HCT116 (cell line): Measurements from ENCODE around the gene ARGLU1. TPM values are rescaled to one million over a fixed set of nuclear protein-coding genes. Genes with fewer than 3 reads are reported as not detected.

Experiments
- ATAC-seq: fragments of 200-7000 bp; cut with Tn5 transposase; 2 replicates; pipeline ENCODE4 v1.9.1; 2020; ENCODE audit warnings: mild to moderate bottlenecking, moderate library complexity
- BruUV-seq: library from RNA; stranded (reverse); fragments of 400-500 nt; replicated peaks from 2 replicates; lab custom pipeline; 2021; lab: Mats Ljungman, UMichigan
- CTCF ChIA-PET: fragments of 300-600 bp; sonication (Branson Sonifier 250); formaldehyde crosslinking; loops from one replicate; lab custom pipeline; 2021; ENCODE audit warnings: antibody characterized with exemption; lab: Charles Lee
- POLR2A ChIA-PET: fragments of 300-600, 350-600 bp; sonication (Branson Sonifier 250); formaldehyde crosslinking; loops from one replicate; lab custom pipeline; 2021; ENCODE audit warnings: antibody characterized with exemption; lab: Charles Lee
- RAD21 ChIA-PET, 2 experiments: fragments of 300-600 bp; sonication (Branson Sonifier 250); formaldehyde crosslinking; loops; one replicate each; lab custom pipeline; 2023; ENCODE audit warnings: low total read pairs in 2 of 2; ENCODE audit not compliant: uncharacterized antibody in 2 of 2, unreplicated experiment in 2 of 2, low non-redundant PET in 1 of 2; lab: Charles Lee
- DNase-seq: peaks from one replicate; pipeline ENCODE4 v3.0.0-alpha.2; 2010; ENCODE audit warnings: low read depth, low spot score
- H2AFZ ChIP-seq: fragments of 200-600 bp; shearing (Covaris generic), sonication (generic); 2 replicates; pipeline ENCODE4 v1.6.1; 2017; ENCODE audit warnings: low read depth, mixed run types, mixed read lengths, antibody characterized with exemption, low read length; ENCODE audit not compliant: poor library complexity, severe bottlenecking
- H3K27ac ChIP-seq: 2 replicates; pipeline ENCODE4 v1.5.1; 2012; ENCODE audit warnings: low read depth, low read length
- H3K27me3 ChIP-seq: fragments of 200-600 bp; sonication (generic); 2 replicates; pipeline ENCODE4 v1.6.1; 2016; ENCODE audit warnings: mixed run types, low read length, mixed read lengths; ENCODE audit not compliant: insufficient read depth
- H3K36me3 ChIP-seq, 2 experiments: fragments of 200-500 bp in 1 of 2; fragments of 200-600 bp in 1 of 2; sonication (Bioruptor generic) in 1 of 2; sonication (generic) in 1 of 2; 2 replicates each; pipeline versions ENCODE4 v1.5.1 to v1.6.1; 2014 to 2016; ENCODE audit warnings: low read length in 2 of 2, inconsistent platforms in 1 of 2, mixed read lengths in 1 of 2, mixed run types in 1 of 2; ENCODE audit not compliant: insufficient read depth in 2 of 2, control insufficient read depth in 1 of 2
- H3K4me1 ChIP-seq, 2 experiments: fragments of 200-600 bp in 1 of 2; sonication (generic) in 1 of 2; 2 replicates each; pipeline versions ENCODE4 v1.5.1 to v1.6.1; 2012 to 2017; ENCODE audit warnings: low read length in 2 of 2, inconsistent platforms in 1 of 2, mild to moderate bottlenecking in 1 of 2, mixed read lengths in 1 of 2, mixed run types in 1 of 2, moderate library complexity in 1 of 2; ENCODE audit not compliant: insufficient read depth in 2 of 2, control insufficient read depth in 1 of 2
- H3K4me2 ChIP-seq: fragments of 200-600 bp; sonication (generic); 2 replicates; pipeline ENCODE4 v1.6.1; 2017; ENCODE audit warnings: mixed run types, low read length, mixed read lengths
- H3K4me3 ChIP-seq, 2 experiments: fragments of 200-600 bp in 1 of 2; sonication (generic) in 1 of 2; replicated peaks in 1 of 2; 2 replicates each; pipeline ENCODE4 v1.5.1; 2011 to 2016; ENCODE audit warnings: low read length in 2 of 2, control low read depth in 1 of 2, low read depth in 1 of 2, mild to moderate bottlenecking in 1 of 2, mixed read lengths in 1 of 2, mixed run types in 1 of 2
- H3K79me2 ChIP-seq: fragments of 200-600 bp; sonication (generic); 2 replicates; pipeline ENCODE4 v1.6.1; 2017; ENCODE audit warnings: mild to moderate bottlenecking, mixed run types, low read length, moderate library complexity, mixed read lengths; ENCODE audit not compliant: insufficient read depth
- H3K9ac ChIP-seq: fragments of 200-600 bp; sonication (generic); 2 replicates; pipeline ENCODE4 v1.6.1; 2016; ENCODE audit warnings: low read length, mixed read lengths
- H3K9me2 ChIP-seq: fragments of 200-600 bp; sonication (generic), shearing (Covaris generic); 2 replicates; pipeline ENCODE4 v1.6.1; 2017; ENCODE audit warnings: mixed run types, mild to moderate bottlenecking, moderate library complexity; ENCODE audit not compliant: insufficient read depth
- H3K9me3 ChIP-seq, 2 experiments: fragments of 200-500 bp in 1 of 2; fragments of 200-600 bp in 1 of 2; sonication (Bioruptor generic) in 1 of 2; sonication (generic) in 1 of 2; 2 replicates each; pipeline ENCODE4 v1.6.1; 2014 to 2017; ENCODE audit warnings: low read length in 2 of 2, mixed read lengths in 2 of 2, inconsistent platforms in 1 of 2, low read depth in 1 of 2, mild to moderate bottlenecking in 1 of 2, mixed run types in 1 of 2, moderate library complexity in 1 of 2; ENCODE audit not compliant: control insufficient read depth in 1 of 2, insufficient read depth in 1 of 2
- H4K20me1 ChIP-seq: fragments of 200-600 bp; sonication (generic), shearing (Covaris generic); 2 replicates; pipeline ENCODE4 v1.6.1; 2017; ENCODE audit warnings: mixed run types, mild to moderate bottlenecking, moderate library complexity; ENCODE audit not compliant: insufficient read depth
- CBX3 ChIP-seq: IDR thresholded peaks from 2 replicates; pipeline ENCODE4 v1.6.1; 2012; ENCODE audit warnings: low read depth
- EGR1 ChIP-seq: IDR thresholded peaks from 2 replicates; pipeline ENCODE4 v1.6.1; 2012; ENCODE audit warnings: low read depth
- EZH2 ChIP-seq: fragments of 200-600 bp; sonication (generic); IDR thresholded peaks from 2 replicates; pipeline ENCODE4 v1.6.1; 2017; ENCODE audit warnings: antibody characterized with exemption, mixed run types
- EZH2phosphoT487 ChIP-seq: fragments of 200-600 bp; IDR thresholded peaks from 2 replicates; pipeline ENCODE4 v1.6.1; 2018; ENCODE audit warnings: antibody characterized with exemption, borderline replicate concordance
- FOSL1 ChIP-seq: IDR thresholded peaks from 2 replicates; pipeline ENCODE4 v1.6.1; 2012; ENCODE audit warnings: low read depth
- POLR2AphosphoS5 ChIP-seq: IDR thresholded peaks from 2 replicates; pipeline ENCODE4 v1.6.1; 2011; ENCODE audit warnings: mild to moderate bottlenecking, low read depth, low read length, moderate library complexity
- RAD21 ChIP-seq: IDR thresholded peaks from 2 replicates; pipeline ENCODE4 v1.6.1; 2012; ENCODE audit warnings: low read depth, mild to moderate bottlenecking
- SIN3A ChIP-seq: IDR thresholded peaks from 2 replicates; pipeline ENCODE4 v1.6.1; 2012; ENCODE audit warnings: low read depth
- SRF ChIP-seq: IDR thresholded peaks from 2 replicates; pipeline ENCODE4 v1.6.1; 2012; ENCODE audit warnings: low read depth
- TCF7L2 ChIP-seq: IDR thresholded peaks from 2 replicates; pipeline ENCODE4 v1.7.0; 2011; ENCODE audit warnings: borderline replicate concordance, inconsistent platforms; ENCODE audit not compliant: insufficient read depth, insufficient read length; ENCODE audit errors: extremely low read depth
- YY1 ChIP-seq: IDR thresholded peaks from 2 replicates; pipeline ENCODE4 v1.6.1; 2011; ENCODE audit warnings: low read length, low read depth, moderate library complexity, mild to moderate bottlenecking; ENCODE audit not compliant: insufficient replicate concordance; ENCODE audit errors: extremely low read depth
- ZBTB33 ChIP-seq: IDR thresholded peaks from 2 replicates; pipeline ENCODE4 v1.6.1; 2011; ENCODE audit warnings: mild to moderate bottlenecking, low read length, moderate library complexity; ENCODE audit not compliant: insufficient replicate concordance; ENCODE audit errors: extremely low read depth
- ZFX ChIP-seq: fragments of 450-650 bp; IDR thresholded peaks from 2 replicates; pipeline ENCODE4 v1.6.1; 2017
- ZNF274 ChIP-seq: fragments of 200-500 bp; sonication (Bioruptor generic); IDR thresholded peaks from 2 replicates; pipeline ENCODE4 v1.6.1; 2014; ENCODE audit warnings: mild to moderate bottlenecking, low read depth, low read length, inconsistent platforms
- intact Hi-C: fragments of 100-400 bp; cut with micrococcal nuclease; formaldehyde crosslinking; loops from 2 replicates; pipeline ENCODE4 v1.10.0; 2022
- total RNA-seq: library from RNA; stranded (reverse); gene quantifications from one replicate; pipeline ENCODE4 v1.2.1, GENCODE V29; 2021; ENCODE audit not compliant: unreplicated experiment
- TF ChIP-seq, protein P1 (sequence below): IDR thresholded peaks from 2 replicates; pipeline ENCODE4 v1.6.1; 2012; ENCODE audit warnings: low read depth
- TF ChIP-seq, protein P2 (sequence below): IDR thresholded peaks from 2 replicates; pipeline ENCODE4 v1.6.1; 2012

Gene ARGLU1
- total RNA-seq, 1 experiment from 2014 or later, result 57.8 TPM

DNA sequence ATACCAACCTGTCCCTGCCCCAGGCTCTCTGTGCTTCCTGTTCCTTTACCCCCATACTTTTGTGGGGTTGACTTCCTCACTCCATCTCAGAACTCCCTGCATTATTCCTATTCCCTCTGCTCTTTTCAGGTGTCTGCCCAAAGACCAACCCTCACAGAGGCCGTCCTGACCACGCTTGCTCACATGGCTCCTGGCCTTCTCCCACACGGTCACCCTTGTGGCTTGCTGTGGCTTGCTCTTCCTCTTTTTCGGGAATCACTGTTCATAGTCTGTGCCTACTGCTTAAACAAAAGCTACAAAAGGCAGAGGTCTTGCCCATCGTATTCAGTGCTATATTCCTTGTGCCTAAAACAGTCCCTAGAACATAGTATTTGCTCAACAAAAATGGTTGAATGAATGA lies 25.2 kb upstream of the ARGLU1 start (continued):
- no peak for TF ChIP-seq CBX3
- TF ChIP-seq, all 23 proteins: peak for 0

DNA sequence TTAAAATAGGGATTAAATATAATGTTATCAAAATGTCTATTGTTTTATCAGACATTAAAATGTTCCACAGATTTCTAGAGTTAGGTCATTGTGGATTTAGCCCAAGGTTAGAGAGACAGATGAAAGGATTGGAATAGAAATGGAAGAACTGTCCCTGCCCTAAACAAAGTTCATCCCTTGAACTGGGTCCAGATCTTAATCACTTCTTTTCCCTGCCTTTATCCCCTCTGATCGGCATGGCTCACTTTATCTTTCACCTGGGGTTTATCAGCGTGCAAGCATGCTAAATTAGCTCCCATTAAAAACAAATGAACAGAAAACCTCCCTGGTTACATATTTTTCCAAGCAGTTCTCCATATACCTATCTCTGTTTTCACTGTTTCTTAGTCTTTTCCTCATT lies 23.4 kb upstream of the ARGLU1 start:
- no peaks in the 10 kb centered on the region for H3K79me2 ChIP-seq
- no peak for TF ChIP-seq YY1
- TF ChIP-seq FOSL1, result no peak
- TF ChIP-seq EZH2phosphoT487, result no peak
- no peak for TF ChIP-seq POLR2AphosphoS5
- TF ChIP-seq RAD21, result no peak
- TF ChIP-seq, protein P1, sequence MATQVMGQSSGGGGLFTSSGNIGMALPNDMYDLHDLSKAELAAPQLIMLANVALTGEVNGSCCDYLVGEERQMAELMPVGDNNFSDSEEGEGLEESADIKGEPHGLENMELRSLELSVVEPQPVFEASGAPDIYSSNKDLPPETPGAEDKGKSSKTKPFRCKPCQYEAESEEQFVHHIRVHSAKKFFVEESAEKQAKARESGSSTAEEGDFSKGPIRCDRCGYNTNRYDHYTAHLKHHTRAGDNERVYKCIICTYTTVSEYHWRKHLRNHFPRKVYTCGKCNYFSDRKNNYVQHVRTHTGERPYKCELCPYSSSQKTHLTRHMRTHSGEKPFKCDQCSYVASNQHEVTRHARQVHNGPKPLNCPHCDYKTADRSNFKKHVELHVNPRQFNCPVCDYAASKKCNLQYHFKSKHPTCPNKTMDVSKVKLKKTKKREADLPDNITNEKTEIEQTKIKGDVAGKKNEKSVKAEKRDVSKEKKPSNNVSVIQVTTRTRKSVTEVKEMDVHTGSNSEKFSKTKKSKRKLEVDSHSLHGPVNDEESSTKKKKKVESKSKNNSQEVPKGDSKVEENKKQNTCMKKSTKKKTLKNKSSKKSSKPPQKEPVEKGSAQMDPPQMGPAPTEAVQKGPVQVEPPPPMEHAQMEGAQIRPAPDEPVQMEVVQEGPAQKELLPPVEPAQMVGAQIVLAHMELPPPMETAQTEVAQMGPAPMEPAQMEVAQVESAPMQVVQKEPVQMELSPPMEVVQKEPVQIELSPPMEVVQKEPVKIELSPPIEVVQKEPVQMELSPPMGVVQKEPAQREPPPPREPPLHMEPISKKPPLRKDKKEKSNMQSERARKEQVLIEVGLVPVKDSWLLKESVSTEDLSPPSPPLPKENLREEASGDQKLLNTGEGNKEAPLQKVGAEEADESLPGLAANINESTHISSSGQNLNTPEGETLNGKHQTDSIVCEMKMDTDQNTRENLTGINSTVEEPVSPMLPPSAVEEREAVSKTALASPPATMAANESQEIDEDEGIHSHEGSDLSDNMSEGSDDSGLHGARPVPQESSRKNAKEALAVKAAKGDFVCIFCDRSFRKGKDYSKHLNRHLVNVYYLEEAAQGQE, result no peak
- TF ChIP-seq EGR1, result no peak
- no peak for TF ChIP-seq SRF
- TF ChIP-seq ZBTB33, result no peak
- no peak for TF ChIP-seq CBX3
- TF ChIP-seq TCF7L2, result no peak
- no peak for TF ChIP-seq EZH2
- no peak for TF ChIP-seq ZNF274
- TF ChIP-seq, protein P2, sequence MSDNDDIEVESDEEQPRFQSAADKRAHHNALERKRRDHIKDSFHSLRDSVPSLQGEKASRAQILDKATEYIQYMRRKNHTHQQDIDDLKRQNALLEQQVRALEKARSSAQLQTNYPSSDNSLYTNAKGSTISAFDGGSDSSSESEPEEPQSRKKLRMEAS, result no peak
- TF ChIP-seq SIN3A, result no peak
- TF ChIP-seq ZFX, result no peak
- H3K4me3 ChIP-seq, result no peak overlapping the region
- ChIA-PET POLR2A (no interaction called here), CTCF (no interaction called here), RAD21 (no interaction called here)
- H3K36me3 ChIP-seq, result no peaks in the 10 kb centered on the region
- intact Hi-C loops, result no loop called here
- no peak overlapping the region for H3K27ac ChIP-seq
- H4K20me1 ChIP-seq, result no peaks in the 10 kb centered on the region
- BruUV-seq, result no TSS peak
- no peaks in the 10 kb centered on the region for H3K9me2 ChIP-seq
- H3K27me3 ChIP-seq, result no peaks in the 10 kb centered on the region
- ATAC-seq, result no peak
- H3K9ac ChIP-seq, result no peak overlapping the region
- no peak overlapping the region for H2AFZ ChIP-seq
- no peak for DNase-seq
- H3K9me3 ChIP-seq, result no peaks in the 10 kb centered on the region
- no peaks in the 10 kb centered on the region for H3K4me1 ChIP-seq
- H3K4me2 ChIP-seq, result no peak overlapping the region
